ENCODE data around the gene SRGAP1. TPM values are rescaled to one million over a fixed set of nuclear protein-coding genes. Genes with fewer than 3 reads are reported as not detected.

Gene SRGAP1
- total and polyA plus RNA-seq, 2 of the 8 experiments (the other 6 are each of a cell fraction or from before 2014, with no cell fraction given): 3.2 to 7.3 TPM

- TF ChIP-seq, protein P1, sequence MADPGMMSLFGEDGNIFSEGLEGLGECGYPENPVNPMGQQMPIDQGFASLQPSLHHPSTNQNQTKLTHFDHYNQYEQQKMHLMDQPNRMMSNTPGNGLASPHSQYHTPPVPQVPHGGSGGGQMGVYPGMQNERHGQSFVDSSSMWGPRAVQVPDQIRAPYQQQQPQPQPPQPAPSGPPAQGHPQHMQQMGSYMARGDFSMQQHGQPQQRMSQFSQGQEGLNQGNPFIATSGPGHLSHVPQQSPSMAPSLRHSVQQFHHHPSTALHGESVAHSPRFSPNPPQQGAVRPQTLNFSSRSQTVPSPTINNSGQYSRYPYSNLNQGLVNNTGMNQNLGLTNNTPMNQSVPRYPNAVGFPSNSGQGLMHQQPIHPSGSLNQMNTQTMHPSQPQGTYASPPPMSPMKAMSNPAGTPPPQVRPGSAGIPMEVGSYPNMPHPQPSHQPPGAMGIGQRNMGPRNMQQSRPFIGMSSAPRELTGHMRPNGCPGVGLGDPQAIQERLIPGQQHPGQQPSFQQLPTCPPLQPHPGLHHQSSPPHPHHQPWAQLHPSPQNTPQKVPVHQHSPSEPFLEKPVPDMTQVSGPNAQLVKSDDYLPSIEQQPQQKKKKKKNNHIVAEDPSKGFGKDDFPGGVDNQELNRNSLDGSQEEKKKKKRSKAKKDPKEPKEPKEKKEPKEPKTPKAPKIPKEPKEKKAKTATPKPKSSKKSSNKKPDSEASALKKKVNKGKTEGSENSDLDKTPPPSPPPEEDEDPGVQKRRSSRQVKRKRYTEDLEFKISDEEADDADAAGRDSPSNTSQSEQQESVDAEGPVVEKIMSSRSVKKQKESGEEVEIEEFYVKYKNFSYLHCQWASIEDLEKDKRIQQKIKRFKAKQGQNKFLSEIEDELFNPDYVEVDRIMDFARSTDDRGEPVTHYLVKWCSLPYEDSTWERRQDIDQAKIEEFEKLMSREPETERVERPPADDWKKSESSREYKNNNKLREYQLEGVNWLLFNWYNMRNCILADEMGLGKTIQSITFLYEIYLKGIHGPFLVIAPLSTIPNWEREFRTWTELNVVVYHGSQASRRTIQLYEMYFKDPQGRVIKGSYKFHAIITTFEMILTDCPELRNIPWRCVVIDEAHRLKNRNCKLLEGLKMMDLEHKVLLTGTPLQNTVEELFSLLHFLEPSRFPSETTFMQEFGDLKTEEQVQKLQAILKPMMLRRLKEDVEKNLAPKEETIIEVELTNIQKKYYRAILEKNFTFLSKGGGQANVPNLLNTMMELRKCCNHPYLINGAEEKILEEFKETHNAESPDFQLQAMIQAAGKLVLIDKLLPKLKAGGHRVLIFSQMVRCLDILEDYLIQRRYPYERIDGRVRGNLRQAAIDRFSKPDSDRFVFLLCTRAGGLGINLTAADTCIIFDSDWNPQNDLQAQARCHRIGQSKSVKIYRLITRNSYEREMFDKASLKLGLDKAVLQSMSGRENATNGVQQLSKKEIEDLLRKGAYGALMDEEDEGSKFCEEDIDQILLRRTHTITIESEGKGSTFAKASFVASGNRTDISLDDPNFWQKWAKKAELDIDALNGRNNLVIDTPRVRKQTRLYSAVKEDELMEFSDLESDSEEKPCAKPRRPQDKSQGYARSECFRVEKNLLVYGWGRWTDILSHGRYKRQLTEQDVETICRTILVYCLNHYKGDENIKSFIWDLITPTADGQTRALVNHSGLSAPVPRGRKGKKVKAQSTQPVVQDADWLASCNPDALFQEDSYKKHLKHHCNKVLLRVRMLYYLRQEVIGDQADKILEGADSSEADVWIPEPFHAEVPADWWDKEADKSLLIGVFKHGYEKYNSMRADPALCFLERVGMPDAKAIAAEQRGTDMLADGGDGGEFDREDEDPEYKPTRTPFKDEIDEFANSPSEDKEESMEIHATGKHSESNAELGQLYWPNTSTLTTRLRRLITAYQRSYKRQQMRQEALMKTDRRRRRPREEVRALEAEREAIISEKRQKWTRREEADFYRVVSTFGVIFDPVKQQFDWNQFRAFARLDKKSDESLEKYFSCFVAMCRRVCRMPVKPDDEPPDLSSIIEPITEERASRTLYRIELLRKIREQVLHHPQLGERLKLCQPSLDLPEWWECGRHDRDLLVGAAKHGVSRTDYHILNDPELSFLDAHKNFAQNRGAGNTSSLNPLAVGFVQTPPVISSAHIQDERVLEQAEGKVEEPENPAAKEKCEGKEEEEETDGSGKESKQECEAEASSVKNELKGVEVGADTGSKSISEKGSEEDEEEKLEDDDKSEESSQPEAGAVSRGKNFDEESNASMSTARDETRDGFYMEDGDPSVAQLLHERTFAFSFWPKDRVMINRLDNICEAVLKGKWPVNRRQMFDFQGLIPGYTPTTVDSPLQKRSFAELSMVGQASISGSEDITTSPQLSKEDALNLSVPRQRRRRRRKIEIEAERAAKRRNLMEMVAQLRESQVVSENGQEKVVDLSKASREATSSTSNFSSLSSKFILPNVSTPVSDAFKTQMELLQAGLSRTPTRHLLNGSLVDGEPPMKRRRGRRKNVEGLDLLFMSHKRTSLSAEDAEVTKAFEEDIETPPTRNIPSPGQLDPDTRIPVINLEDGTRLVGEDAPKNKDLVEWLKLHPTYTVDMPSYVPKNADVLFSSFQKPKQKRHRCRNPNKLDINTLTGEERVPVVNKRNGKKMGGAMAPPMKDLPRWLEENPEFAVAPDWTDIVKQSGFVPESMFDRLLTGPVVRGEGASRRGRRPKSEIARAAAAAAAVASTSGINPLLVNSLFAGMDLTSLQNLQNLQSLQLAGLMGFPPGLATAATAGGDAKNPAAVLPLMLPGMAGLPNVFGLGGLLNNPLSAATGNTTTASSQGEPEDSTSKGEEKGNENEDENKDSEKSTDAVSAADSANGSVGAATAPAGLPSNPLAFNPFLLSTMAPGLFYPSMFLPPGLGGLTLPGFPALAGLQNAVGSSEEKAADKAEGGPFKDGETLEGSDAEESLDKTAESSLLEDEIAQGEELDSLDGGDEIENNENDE (IDR thresholded peaks at IDR 0.05; ENCODE audit: insufficient replicate concordance, low read length): no peak
- no peak for TF ChIP-seq RNF2 (IDR thresholded peaks at IDR 0.05; ENCODE audit: borderline replicate concordance, low read depth, low read length, missing control alignments, poor library complexity, severe bottlenecking)
- no peak for TF ChIP-seq POLR2A (IDR thresholded peaks at IDR 0.05; ENCODE audit: control extremely low read depth in 1 of 2, low read depth in 2 of 2, low read length in 2 of 2)
- TF ChIP-seq CBX5 (IDR thresholded peaks at IDR 0.05; ENCODE audit: low read depth, low read length): no peak
- TF ChIP-seq MAFK (IDR thresholded peaks at IDR 0.05; ENCODE audit: low read depth, low read length): no peak
- TF ChIP-seq JUND (IDR thresholded peaks at IDR 0.05; ENCODE audit: low read length): peak; percentile 95
- peak; percentile 59; the same call in 1 of the 2 replicates for TF ChIP-seq JUN (IDR thresholded peaks at IDR 0.05; ENCODE audit: low read depth, low read length)
- no peak for TF ChIP-seq CEBPB (IDR thresholded peaks at IDR 0.05; ENCODE audit: low read depth, low read length)
- no peak for TF ChIP-seq SP2 (IDR thresholded peaks at IDR 0.05; ENCODE audit: low read length)
- no peak for TF ChIP-seq FOSL1 (IDR thresholded peaks at IDR 0.05; ENCODE audit: insufficient read depth, low read depth, low read length)
Observed at GRCh38 chr12:64088431-64089349, 244.2 kb downstream of the SRGAP1 start (continued).
